ENCODE results near the gene UFM1. TPM values are rescaled to one million over a fixed set of nuclear protein-coding genes. Genes with fewer than 3 reads are reported as not detected.
A peak's percentile ranks its signal among the peaks of the same experiment; 100 is the strongest.
"Not testable (repeated sequence)": the region's sequence is repeated elsewhere in the genome, so short reads cannot be mapped to it uniquely, and the experiment has no call there.

The UFM1 gene
- total RNA-seq, 1 experiment from 2014 or later: 64.9 TPM

DNA sequence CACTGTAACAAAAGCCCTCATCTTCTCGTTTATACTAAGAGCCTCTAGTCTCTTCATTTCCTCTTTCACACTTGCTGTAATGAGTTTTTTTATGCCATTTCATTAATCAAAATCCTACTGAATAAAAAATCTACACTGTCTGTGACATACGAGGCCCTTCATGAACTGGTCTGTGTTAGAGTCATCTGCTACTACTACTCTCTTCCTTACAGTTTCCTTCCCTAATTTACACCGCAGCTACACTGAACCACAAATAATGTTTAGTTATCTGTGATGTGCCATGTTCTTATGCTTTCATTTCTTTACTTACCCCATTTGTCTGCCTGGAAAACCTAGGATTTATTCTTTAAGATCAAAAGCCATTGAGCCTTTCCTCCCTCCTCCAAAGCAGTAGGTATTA lies 16.0 kb downstream of the UFM1 start:
- DNase-seq (ENCODE audit: low spot score): no peak

DNA sequence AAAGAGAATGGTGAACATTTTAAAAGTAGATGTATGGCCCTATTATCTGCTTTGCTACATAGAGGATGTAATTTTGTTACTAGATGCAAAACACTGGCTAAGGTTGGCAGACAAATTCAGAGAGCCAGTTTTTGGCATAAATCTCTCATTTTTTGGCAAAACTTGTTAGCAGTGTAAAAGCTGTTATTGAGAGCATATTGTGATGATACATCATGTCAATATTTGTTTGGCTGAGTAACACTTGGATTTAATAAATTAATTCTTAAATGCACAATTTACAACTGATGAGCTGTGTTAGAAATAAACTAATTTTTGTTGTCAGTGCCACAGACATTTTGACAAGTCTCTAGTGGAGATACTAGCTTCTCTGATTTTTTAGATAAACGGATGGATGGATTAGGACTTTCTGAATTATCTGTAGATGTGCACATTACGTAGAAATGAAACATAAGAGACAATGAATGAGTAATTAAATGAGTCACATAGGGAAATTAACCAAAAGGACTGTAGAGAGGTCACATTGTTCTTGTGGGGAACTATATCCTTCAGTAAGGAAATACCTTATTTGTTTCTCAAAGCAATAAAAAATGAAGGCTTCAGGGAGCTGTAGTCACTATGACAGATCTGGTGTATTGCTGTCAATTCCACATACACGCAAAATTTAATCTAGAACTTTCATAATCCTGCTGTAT lies 17.4 kb downstream of the UFM1 start:
- DNase-seq (ENCODE audit: low spot score): peak; percentile 16

DNA sequence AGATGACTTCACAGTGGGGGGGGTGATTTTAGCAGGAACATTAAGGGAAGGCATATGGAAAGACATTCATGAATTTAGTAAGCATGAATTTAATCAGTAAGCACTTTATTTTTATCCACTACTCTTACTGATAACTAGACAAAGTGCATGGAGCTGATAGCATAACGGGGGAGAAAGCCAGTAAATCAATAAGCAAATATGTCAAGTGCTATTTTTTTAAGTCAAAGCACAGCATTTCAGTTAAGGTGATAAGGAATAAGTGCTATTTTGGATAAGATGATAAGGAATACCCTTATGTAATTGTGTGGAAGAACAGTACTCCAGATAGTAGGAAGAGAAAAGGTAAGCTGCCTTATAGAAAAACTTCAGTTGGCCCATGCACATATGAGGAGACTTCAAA lies 19.4 kb downstream of the UFM1 start:
- DNase-seq (ENCODE audit: low spot score): no peak

DNA sequence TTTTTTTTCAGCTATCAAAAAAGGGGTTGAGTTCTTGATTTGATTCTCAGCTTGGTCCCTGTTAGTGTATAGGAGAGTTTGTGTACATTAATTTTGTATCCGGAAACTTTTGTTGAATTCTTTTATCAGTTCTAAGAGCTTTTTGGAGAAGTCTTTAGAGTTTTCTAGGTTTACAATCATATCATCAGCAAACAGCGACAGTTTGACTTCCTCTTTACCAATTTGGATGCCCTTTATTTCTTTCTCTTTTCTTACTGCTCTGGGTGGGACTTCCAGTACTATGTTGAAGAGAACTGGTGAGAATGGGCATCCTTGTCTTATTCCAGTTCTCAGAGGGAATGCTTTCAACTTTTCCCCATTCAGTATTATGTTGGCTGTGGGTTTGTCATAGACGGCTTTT lies 20.4 kb downstream of the UFM1 start:
- not testable (repeated sequence) for DNase-seq (ENCODE audit: low spot score)

DNA sequence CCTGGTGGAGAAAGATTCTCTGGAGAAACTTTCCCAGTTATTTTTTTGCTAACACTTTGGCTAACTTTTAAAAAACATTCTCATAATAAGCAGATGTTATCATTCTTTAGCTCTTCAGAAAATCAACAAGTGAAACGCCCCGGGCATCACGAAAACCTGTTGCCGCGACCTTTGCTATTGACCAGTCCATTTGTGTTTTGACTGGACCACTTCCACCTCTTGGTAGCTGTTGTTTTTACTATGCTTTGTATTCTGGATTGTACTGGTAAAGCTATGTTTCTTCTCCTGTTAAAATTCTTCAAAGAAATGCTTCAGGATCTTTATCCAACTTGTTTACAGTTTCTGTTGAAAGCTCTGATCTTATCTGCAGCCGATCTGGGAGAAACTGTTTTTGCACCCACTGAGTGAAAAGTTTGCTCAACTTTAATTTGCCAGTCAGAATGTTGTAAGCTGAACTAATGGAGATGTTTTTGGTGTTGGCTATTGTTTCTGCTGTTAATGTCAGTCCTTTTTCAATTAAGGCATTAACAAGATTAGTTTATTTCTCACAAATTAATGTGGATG lies 23.3 kb downstream of the UFM1 start:
- no peak for DNase-seq (ENCODE audit: low spot score)

GRCh38 chr13:38376546-38376945 lies 26.9 kb downstream of the UFM1 start:
- DNase-seq (ENCODE audit: low spot score): no peak

GRCh38 chr13:38381890-38382289 lies 32.2 kb downstream of the UFM1 start:
- DNase-seq (ENCODE audit: low spot score): no peak

DNA sequence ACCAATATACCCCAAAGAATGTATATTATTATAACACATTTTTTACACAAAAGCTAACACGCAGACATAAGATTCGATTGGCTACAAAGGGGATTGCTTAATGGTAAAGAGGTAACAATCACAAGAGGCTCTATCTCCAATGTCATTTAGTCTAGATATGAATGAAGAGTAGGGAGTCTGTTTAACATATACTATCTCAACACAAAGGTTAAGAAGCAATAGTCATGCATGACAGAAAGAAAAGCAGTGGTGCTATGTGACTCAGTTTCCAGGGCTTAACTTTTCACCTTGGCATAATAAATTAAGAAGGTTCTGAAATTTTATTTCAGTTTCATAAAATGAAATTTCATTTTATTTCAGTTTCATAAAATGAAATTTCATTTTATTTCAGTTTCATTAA lies 33.3 kb downstream of the UFM1 start:
- DNase-seq (ENCODE audit: low spot score): no peak

- no peak for DNase-seq (ENCODE audit: low spot score)
These were observed 34.5 kb downstream of the UFM1 start for GRCh38 chr13:38384171-38384570.

GRCh38 chr13:38385153-38385891 lies 35.7 kb downstream of the UFM1 start:
- DNase-seq (ENCODE audit: low spot score): no peak

- no peak for DNase-seq (ENCODE audit: low spot score)
These were observed 36.8 kb downstream of the UFM1 start for GRCh38 chr13:38386421-38386820.

GRCh38 chr13:38391341-38391740 lies 41.7 kb downstream of the UFM1 start:
- no peak for DNase-seq (ENCODE audit: low spot score)

DNA sequence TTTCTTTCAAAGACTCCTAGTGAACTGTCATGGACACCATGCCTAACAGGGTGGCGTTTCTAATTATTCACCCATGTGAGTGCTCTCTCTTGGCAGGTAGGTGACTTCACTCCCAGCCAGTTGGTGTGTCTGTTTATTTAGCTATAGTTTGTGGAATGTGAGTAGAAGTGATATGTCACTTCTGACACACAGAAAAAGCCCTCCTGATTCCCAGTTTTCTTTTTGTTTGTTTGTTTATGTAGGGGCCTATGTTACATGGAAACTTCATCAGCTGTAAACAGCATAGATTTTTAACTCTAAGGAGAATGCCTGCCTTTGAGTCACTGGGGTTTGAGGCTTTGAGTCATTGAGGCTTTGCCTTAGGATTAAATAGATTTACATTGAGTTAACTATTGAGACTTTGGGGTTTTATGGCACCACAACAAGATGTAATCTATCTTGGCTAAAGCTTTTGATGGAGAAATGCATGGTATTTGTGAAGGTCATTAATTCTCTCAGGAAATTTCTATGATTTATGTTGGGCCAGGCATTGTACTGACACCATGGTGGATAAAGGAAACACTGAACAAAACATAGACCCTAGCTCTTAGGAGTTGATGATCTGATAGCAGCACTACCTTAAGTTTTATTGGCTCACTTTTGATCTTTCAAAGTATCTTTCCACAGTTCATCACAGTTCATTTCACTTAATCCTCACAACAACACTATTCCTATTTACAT lies 45.3 kb downstream of the UFM1 start:
- no peak for DNase-seq (ENCODE audit: low spot score)

DNA sequence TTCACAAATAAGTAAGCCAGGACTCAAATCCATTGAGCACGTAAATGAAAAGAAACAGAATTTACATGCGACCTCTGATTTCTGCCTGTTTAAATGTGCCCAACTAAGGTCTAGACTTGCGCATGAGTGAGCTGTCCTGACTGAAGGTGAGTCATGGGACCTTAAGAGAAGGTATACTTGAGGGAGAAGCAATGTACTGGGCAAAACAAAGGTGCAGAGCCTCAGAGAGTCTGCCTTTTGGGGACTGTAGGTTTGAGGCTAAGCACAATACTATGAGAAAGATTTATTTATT lies 45.8 kb downstream of the UFM1 start:
- DNase-seq (ENCODE audit: low spot score): no peak

- no peak for DNase-seq (ENCODE audit: low spot score)
These were observed 49.3 kb downstream of the UFM1 start for GRCh38 chr13:38398711-38399493.

DNA sequence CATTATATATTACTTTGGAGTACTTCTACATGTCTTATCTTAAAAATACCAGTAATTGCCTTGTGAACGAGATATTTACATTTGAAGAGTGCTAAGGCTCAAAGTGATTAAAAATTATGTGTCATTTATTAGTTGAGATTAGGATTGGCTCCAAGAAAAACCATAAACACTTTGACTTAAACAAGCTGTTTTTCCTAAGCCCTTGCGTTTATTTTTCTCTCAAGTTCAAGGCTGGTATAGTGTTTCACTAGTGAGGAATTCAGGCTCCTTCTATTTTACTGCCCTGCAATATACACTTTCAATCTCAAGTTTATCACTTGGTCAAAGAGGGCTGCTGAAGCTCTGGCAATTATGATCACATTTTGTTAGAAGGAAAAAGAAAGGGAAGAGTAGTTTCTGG lies 49.9 kb downstream of the UFM1 start:
- DNase-seq (ENCODE audit: low spot score): no peak

DNA sequence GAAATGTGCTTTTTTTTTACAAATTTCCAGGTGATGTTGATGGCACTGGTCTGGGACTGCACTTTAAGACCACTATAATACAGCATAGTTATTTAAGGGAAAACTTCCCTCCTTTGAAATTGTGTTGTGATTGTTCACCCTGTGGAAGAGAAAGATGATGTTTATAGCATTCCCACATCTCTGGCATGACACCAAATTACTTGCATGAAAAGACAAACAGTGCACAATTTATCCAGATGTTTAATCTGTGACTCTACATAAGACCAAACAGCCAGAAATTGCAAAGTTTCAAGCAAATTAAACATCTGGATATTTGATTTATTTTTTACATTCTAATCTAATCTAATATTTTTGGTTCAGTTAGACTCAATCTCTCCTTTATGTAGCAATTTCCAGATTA lies 51.6 kb downstream of the UFM1 start:
- DNase-seq (ENCODE audit: low spot score): no peak

GRCh38 chr13:38405216-38405615 lies 55.6 kb downstream of the UFM1 start:
- no peak for DNase-seq (ENCODE audit: low spot score)

DNA sequence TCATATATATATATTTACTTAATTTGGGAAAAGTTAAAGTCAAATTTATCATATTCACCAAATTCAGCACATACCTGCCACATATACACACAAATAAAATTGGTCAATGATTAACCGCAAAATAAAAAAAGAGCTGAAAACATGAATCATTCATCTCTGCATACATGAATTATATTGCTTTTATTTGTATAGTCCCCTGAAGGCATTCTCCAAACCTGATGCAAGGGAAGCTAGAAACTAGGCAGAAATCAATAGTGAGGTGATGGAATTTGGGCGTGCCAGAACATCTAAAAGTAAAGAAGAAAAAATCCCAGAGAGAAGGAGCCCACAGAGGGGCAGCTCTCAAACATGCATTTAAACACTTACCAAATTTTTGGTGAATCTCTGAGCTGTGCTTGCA lies 60.1 kb downstream of the UFM1 start:
- DNase-seq (ENCODE audit: low spot score): no peak

GRCh38 chr13:38412266-38412665 lies 62.6 kb downstream of the UFM1 start:
- DNase-seq (ENCODE audit: low spot score): no peak
